Activated CD8-positive, alpha-beta T cell treated with anti-CD3 and anti-CD28 coated beads for 36 hours (primary cell): ENCODE results near the gene PBX3. TPM values are rescaled to one million over a fixed set of nuclear protein-coding genes. Genes with fewer than 3 reads are reported as not detected.

ENCODE experiments used
- ATAC-seq: fragments of 200-7000 bp; cut with Tn5 transposase; one replicate; pipeline ENCODE4 v1.10.0; 2021; ENCODE audit warnings: mild to moderate bottlenecking, moderate library complexity
- CTCF ChIA-PET: fragments of 350-600 bp; sonication (Branson Sonifier 250); formaldehyde crosslinking; loops from one replicate; lab custom pipeline; 2021; ENCODE audit warnings: antibody characterized with exemption; lab: Charles Lee
- POLR2A ChIA-PET: fragments of 350-600 bp; sonication (Branson Sonifier 250); formaldehyde crosslinking; loops from one replicate; lab custom pipeline; 2021; ENCODE audit warnings: antibody characterized with exemption; lab: Charles Lee
- DNase-seq: peaks from one replicate; pipeline ENCODE4 v3.0.0-alpha.2; 2020
- H3K27ac Mint-ChIP-seq: one replicate; pipeline ENCODE4 v1.8.0; 2021; ENCODE audit warnings: mild to moderate bottlenecking, mixed read lengths
- H3K27me3 Mint-ChIP-seq: one replicate; pipeline ENCODE4 v1.8.0; 2021; ENCODE audit warnings: mixed read lengths
- H3K36me3 Mint-ChIP-seq: one replicate; pipeline ENCODE4 v1.8.0; 2021; ENCODE audit warnings: low read depth, mixed read lengths
- H3K4me1 Mint-ChIP-seq: one replicate; pipeline ENCODE4 v1.8.0; 2021; ENCODE audit warnings: low read depth, mixed read lengths
- H3K4me3 Mint-ChIP-seq: one replicate; pipeline ENCODE4 v1.8.0; 2021; ENCODE audit warnings: mild to moderate bottlenecking, moderate library complexity, mixed read lengths
- H3K9me3 Mint-ChIP-seq: one replicate; pipeline ENCODE4 v1.8.0; 2021; ENCODE audit warnings: mixed read lengths
- intact Hi-C: fragments of 100-400 bp; cut with micrococcal nuclease; formaldehyde crosslinking; loops from one replicate; pipeline ENCODE4 v1.10.0; 2022
- total RNA-seq, 2 experiments: library from RNA; stranded (reverse); gene quantifications; one replicate each; pipeline ENCODE4 v1.2.3, GENCODE V29; 2021
- TF ChIP-seq, protein P1 (sequence below): fragments of 200-600 bp; IDR thresholded peaks from one replicate; pipeline ENCODE4 v1.8.0; 2022; ENCODE audit warnings: antibody characterized with exemption, mild to moderate bottlenecking

PBX3 gene
- total RNA-seq, 2 experiments from 2014 or later, result 11.5 to 14.1 TPM

DNA sequence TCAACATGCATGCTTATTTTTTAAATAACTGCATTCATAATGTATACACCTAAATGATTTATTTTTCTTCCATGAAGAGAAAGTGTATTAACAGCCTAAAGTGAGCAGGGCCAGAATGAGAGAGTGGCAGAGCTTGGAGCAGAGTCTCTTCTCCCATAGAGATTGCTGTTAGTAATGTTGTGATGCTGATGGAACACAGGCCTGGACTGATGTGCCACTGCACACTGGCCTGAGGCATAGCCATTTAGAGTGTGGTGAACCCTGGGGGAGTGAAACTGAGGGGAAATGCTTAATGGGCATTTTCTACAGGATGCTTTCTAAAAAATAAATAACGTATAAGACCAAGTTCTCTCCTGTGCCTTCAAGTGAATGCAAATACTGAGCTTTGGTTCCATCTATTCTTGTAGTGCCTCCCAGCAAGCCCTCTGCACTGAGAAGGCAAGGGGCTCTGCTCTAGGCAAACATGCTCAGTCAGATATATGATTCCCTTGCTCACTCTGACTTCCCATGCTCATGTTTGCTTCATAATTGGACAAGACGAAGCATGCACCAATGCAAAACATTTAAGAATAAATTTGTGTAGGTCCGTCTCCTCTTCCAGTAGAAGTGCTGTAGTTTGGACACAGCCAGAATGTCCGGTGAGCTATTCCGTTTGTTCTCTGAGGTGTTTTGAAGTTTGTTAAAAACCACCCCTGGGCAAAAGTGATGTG lies 185.7 kb downstream of the PBX3 start:
- CTCF ChIA-PET, result no interaction called here
- ATAC-seq, result no peak
- POLR2A ChIA-PET, result no interaction called here
- Mint-ChIP-seq H3K9me3 (no peaks in the 10 kb centered on the region), H3K4me1 (no peaks in the 10 kb centered on the region), H3K36me3 (peaks cover 1% of the 10 kb centered on the region), H3K4me3 (no peak overlapping the region), H3K27ac (no peak overlapping the region), H3K27me3 (no peaks in the 10 kb centered on the region)
- DNase-seq, result no peak
- TF ChIP-seq, protein P1, sequence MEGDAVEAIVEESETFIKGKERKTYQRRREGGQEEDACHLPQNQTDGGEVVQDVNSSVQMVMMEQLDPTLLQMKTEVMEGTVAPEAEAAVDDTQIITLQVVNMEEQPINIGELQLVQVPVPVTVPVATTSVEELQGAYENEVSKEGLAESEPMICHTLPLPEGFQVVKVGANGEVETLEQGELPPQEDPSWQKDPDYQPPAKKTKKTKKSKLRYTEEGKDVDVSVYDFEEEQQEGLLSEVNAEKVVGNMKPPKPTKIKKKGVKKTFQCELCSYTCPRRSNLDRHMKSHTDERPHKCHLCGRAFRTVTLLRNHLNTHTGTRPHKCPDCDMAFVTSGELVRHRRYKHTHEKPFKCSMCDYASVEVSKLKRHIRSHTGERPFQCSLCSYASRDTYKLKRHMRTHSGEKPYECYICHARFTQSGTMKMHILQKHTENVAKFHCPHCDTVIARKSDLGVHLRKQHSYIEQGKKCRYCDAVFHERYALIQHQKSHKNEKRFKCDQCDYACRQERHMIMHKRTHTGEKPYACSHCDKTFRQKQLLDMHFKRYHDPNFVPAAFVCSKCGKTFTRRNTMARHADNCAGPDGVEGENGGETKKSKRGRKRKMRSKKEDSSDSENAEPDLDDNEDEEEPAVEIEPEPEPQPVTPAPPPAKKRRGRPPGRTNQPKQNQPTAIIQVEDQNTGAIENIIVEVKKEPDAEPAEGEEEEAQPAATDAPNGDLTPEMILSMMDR, result no peak
- intact Hi-C loops, result no loop called here

DNA sequence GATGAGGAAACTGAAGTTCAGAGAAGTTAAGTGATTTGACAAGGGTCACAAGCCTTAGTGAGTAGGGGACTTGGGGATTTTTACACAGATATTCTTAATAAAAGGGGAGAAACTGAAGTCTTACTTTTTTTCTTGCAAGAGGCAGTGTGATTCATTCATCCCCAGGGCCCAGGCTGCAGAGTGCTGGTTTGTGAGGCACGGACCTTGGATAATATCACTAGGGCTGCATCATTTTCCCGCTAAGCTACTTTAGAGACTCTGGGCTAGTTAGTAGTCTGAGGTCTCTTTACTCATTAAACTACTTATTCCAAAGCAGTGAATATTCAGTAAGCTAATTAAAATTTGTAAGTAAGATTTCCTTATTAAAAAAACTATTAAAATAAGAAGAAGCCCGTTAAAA lies 195.0 kb downstream of the PBX3 start:
- ChIA-PET CTCF (no interaction called here), POLR2A (interaction anchor here (0.6 kb wide), 1 partner anchor 33 kb away, joined by 3 read pairs; no protein-coding TSS in a partner anchor)
- Mint-ChIP-seq H3K27ac (no peak overlapping the region), H3K4me1 (no peaks in the 10 kb centered on the region), H3K36me3 (peaks cover 16% of the 10 kb centered on the region), H3K27me3 (no peaks in the 10 kb centered on the region), H3K4me3 (no peak overlapping the region), H3K9me3 (peaks cover 11% of the 10 kb centered on the region)
- TF ChIP-seq, protein P1, result no peak
- DNase-seq (no peak), ATAC-seq (no peak)
- intact Hi-C loops, result no loop called here

DNA sequence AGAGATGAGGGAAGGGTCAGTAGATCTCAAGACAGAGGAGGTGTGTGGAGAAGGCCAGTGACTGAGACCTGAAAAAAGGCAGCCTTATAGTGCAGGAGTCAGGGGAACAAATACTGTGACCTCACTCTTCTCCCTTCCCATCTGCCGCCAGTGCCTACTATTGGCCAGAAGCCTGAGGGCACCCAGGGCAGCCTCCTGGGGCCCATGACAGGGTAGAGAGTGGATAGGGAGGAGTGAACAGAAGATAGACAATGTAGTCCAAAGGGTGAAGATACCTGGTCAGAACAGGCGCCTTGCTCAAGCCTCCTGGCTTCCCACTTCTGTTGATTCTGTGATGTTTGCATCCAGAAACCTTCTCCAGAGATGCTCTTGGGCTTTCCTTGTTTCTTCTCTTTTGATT lies 196.7 kb downstream of the PBX3 start:
- POLR2A ChIA-PET, result no interaction called here
- intact Hi-C loops, result no loop called here
- no peak overlapping the region for H3K4me3 Mint-ChIP-seq
- DNase-seq (no peak), ATAC-seq (no peak)
- H3K9me3 Mint-ChIP-seq, result peaks cover 11% of the 10 kb centered on the region
- H3K36me3 Mint-ChIP-seq, result peaks cover 16% of the 10 kb centered on the region
- no peak overlapping the region for H3K27ac Mint-ChIP-seq
- H3K4me1 Mint-ChIP-seq, result no peaks in the 10 kb centered on the region
- TF ChIP-seq, protein P1, result no peak
- CTCF ChIA-PET, result no interaction called here
- H3K27me3 Mint-ChIP-seq, result no peaks in the 10 kb centered on the region

DNA sequence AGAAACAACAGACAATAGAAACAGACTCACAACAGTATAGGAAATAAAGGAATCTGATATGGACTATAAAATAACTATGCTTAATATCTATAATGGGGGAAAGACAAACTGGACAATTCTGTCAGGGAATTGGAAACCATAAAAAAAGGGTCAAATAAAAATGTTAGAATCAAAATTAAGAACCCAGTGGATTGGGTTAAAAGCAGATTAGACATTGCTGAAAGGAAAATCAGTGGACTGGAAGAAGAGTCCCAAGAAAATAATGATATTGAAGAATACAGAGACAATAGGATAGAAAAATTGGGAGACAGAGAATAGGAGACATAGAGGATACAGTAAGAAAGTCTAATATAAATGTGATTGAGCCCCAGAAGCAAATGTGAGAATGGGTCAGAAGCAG lies 199.2 kb downstream of the PBX3 start:
- DNase-seq, result no peak
- peaks cover 11% of the 10 kb centered on the region for H3K9me3 Mint-ChIP-seq
- no peak overlapping the region for H3K4me3 Mint-ChIP-seq
- TF ChIP-seq, protein P1, result no peak
- CTCF ChIA-PET, result no interaction called here
- H3K27me3 Mint-ChIP-seq, result no peaks in the 10 kb centered on the region
- peaks cover 13% of the 10 kb centered on the region for H3K36me3 Mint-ChIP-seq
- no peaks in the 10 kb centered on the region for H3K4me1 Mint-ChIP-seq
- ATAC-seq, result no peak
- H3K27ac Mint-ChIP-seq, result no peak overlapping the region
- POLR2A ChIA-PET, result no interaction called here
- intact Hi-C loops, result no loop called here

DNA sequence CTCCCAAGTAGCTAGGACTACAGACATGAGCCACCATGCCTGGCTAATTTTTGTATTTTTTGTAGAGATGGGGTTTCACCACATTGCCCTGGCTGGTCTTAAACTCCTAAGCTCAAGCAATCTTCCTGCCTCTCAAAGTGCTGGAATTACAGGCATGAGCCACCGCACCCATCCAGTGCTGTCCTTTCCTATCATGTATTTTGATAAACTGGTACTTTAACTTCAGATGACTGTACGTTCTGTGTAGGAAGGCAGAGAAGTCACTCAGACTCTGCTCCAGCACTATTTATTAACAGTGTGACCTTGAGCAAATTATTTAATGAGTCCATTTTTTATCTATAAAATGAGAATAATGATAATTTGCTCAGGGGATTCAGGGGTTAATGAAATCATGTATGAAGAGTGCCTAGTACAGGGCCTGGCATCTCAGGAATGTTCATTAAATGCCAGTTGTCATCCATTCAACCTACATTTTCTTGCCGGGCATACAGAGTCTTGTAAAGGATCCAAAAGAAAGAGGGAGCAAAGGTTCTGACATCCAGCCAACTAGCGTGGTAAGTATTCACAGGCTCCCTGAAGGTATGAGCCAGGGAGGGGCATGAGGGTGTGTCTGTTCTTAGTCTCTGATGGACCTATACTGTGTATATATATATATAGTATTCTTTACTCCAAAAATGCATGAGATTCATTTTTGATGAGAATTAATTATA lies 201.9 kb downstream of the PBX3 start:
- no peak overlapping the region for H3K27ac Mint-ChIP-seq
- peaks cover 13% of the 10 kb centered on the region for H3K36me3 Mint-ChIP-seq
- peaks cover 11% of the 10 kb centered on the region for H3K9me3 Mint-ChIP-seq
- intact Hi-C loops, result no loop called here
- ATAC-seq (no peak), DNase-seq (no peak)
- POLR2A ChIA-PET, result interaction anchor here (0.9 kb wide), 1 partner anchor 8 kb away, joined by 3 read pairs; no protein-coding TSS in a partner anchor
- no peak overlapping the region for H3K4me3 Mint-ChIP-seq
- no peaks in the 10 kb centered on the region for H3K4me1 Mint-ChIP-seq
- CTCF ChIA-PET, result no interaction called here
- no peaks in the 10 kb centered on the region for H3K27me3 Mint-ChIP-seq
- TF ChIP-seq, protein P1, result no peak
